ENCODE data around the gene ACSF2. TPM values are rescaled to one million over a fixed set of nuclear protein-coding genes. Genes with fewer than 3 reads are reported as not detected.
A peak's percentile ranks its signal among the peaks of the same experiment; 100 is the strongest.

The ACSF2 gene
- total RNA-seq, 1 donor from 2014 or later: 28.8 TPM

DNA sequence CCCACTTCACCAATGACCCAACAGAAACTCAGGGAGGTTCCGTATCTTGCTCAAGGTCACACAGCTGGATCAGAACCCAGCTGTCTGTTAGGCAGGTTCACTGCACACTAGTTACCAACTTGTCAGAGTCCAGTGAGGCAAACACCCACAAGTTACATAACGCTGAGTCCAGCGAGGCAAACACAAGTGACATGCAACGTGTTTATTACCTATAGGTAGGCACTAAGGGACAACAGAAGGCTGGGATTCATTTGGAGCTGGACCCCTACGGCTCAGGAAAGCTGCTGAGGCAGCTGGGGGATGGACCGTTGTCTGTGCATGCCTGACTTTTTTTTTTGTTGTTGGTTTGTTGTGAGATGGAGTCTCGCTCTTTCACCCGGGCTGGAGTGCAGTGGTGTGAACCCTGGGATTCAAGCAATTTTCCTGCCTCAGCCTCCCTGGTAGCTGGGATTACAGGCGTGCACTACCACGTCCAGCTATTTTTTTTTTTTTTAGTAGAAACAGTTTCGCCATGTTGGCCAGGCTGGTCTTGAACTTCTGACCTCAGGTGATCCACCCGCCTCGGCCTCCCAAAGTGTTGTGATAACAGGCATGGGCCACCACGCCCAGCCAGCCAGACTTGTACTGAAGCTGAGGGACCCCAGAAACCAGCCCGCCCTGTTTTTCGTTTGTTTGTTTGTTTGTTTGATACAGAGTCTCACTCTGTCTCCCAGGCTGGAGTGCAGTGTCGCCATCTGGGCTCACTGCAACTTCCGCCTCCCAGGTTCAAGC, 50.7 kb downstream of the ACSF2 start:
- H3K4me2 ChIP-seq: peak overlapping the region; percentile 60
- H3K9me3 ChIP-seq (ENCODE audit: low read depth): no peaks in the 10 kb centered on the region
- H3K4me1 Mint-ChIP-seq: peaks cover 15% of the 10 kb centered on the region
- no peak overlapping the region for H2AFZ ChIP-seq (replicated peaks)
- H3F3A ChIP-seq (ENCODE audit: low read depth): peaks cover 36% of the 10 kb centered on the region
- TF ChIP-seq, protein P1, sequence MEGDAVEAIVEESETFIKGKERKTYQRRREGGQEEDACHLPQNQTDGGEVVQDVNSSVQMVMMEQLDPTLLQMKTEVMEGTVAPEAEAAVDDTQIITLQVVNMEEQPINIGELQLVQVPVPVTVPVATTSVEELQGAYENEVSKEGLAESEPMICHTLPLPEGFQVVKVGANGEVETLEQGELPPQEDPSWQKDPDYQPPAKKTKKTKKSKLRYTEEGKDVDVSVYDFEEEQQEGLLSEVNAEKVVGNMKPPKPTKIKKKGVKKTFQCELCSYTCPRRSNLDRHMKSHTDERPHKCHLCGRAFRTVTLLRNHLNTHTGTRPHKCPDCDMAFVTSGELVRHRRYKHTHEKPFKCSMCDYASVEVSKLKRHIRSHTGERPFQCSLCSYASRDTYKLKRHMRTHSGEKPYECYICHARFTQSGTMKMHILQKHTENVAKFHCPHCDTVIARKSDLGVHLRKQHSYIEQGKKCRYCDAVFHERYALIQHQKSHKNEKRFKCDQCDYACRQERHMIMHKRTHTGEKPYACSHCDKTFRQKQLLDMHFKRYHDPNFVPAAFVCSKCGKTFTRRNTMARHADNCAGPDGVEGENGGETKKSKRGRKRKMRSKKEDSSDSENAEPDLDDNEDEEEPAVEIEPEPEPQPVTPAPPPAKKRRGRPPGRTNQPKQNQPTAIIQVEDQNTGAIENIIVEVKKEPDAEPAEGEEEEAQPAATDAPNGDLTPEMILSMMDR (IDR thresholded peaks at IDR 0.05): no peak
- TF ChIP-seq EZH2phosphoT487 (IDR thresholded peaks at IDR 0.05): no peak
- no peak for TF ChIP-seq EZH2 (IDR thresholded peaks at IDR 0.05)
- H3K36me3 ChIP-seq: no peaks in the 10 kb centered on the region
- H3K27ac Mint-ChIP-seq: no peak overlapping the region
- no peaks in the 10 kb centered on the region for H3K36me3 Mint-ChIP-seq
- no peak overlapping the region for H3K9ac ChIP-seq
- no peaks in the 10 kb centered on the region for H3K9me3 Mint-ChIP-seq
- H3K4me1 ChIP-seq: peaks cover 3% of the 10 kb centered on the region
- no peaks in the 10 kb centered on the region for H3K79me2 ChIP-seq (ENCODE audit: low read depth)
- no peak overlapping the region for H3K4me3 ChIP-seq
- H4K20me1 ChIP-seq (ENCODE audit: low read depth): peaks cover 5% of the 10 kb centered on the region
- H3K27me3 ChIP-seq: peaks cover 55% of the 10 kb centered on the region
- no peak overlapping the region for H3K27ac ChIP-seq
- DNase-seq (ENCODE audit: low spot score): peak; percentile 16
- H3K27me3 Mint-ChIP-seq (ENCODE audit: insufficient read depth, low read depth): peaks cover 23% of the 10 kb centered on the region
- H3K4me3 Mint-ChIP-seq: peak overlapping the region; percentile 17

DNA sequence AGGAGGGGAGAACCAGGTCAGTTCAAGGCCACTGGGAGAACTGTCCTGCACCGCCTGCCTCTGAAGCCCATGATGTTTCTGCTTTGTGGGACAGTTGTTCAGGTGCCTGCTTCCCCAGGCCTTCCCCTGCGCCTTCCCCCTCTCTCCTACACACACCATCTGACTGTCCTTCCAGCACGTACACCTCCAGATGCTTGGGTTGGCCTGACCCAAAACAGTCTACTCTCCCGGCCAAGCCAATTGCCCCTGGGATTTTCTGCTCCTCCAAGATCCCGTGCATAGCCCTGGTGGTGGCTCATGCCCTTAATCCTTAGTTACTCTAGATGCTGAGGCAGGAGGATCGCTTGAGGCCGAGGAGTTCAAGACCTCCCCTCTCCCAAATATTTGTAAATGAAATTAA, 52.0 kb downstream of the ACSF2 start:
- Histone ChIP-seq H3K4me1 (peaks cover 3% of the 10 kb centered on the region), H2AFZ (replicated peaks) (peak overlapping the region; percentile 94), H3K4me3 (peak overlapping the region; percentile 65), H3F3A (ENCODE audit: low read depth) (peaks cover 36% of the 10 kb centered on the region), H3K9me3 (ENCODE audit: low read depth) (no peaks in the 10 kb centered on the region), H3K4me2 (peak overlapping the region; percentile 91), H3K27ac (no peak overlapping the region), H3K27me3 (peaks cover 52% of the 10 kb centered on the region), H3K79me2 (ENCODE audit: low read depth) (no peaks in the 10 kb centered on the region), H3K36me3 (no peaks in the 10 kb centered on the region), H3K9ac (no peak overlapping the region), H4K20me1 (ENCODE audit: low read depth) (peaks cover 5% of the 10 kb centered on the region)
- Mint-ChIP-seq H3K4me1 (peaks cover 16% of the 10 kb centered on the region), H3K27ac (no peak overlapping the region), H3K4me3 (peak overlapping the region; percentile 85), H3K9me3 (no peaks in the 10 kb centered on the region), H3K36me3 (no peaks in the 10 kb centered on the region), H3K27me3 (ENCODE audit: insufficient read depth, low read depth) (peaks cover 19% of the 10 kb centered on the region)
- DNase-seq (ENCODE audit: low spot score): no peak
- TF ChIP-seq, protein P1 (IDR thresholded peaks at IDR 0.05): no peak
- TF ChIP-seq EZH2 (IDR thresholded peaks at IDR 0.05) (no peak), EZH2phosphoT487 (IDR thresholded peaks at IDR 0.05) (no peak)

- H4K20me1 ChIP-seq (ENCODE audit: low read depth): peaks cover 5% of the 10 kb centered on the region
- no peak within 1 kb of the TSS for H3K27ac ChIP-seq
- H3K36me3 ChIP-seq: no peaks in the 10 kb centered on the region
- peak within 1 kb of the TSS; percentile 91 for H3K4me2 ChIP-seq
- DNase-seq (ENCODE audit: low spot score): peak; percentile 96
- H3K4me3 Mint-ChIP-seq: peak within 1 kb of the TSS; percentile 92
- H3K9me3 ChIP-seq (ENCODE audit: low read depth): no peaks in the 10 kb centered on the region
- H3K4me1 Mint-ChIP-seq: peaks cover 16% of the 10 kb centered on the region
- H3K4me3 ChIP-seq: peak within 1 kb of the TSS; percentile 65
- no peak within 1 kb of the TSS for H3K27ac Mint-ChIP-seq
- no peaks in the 10 kb centered on the region for H3K9me3 Mint-ChIP-seq
- no peaks in the 10 kb centered on the region for H3K36me3 Mint-ChIP-seq
- peaks cover 13% of the 10 kb centered on the region for H3K27me3 Mint-ChIP-seq (ENCODE audit: insufficient read depth, low read depth)
- no peak within 1 kb of the TSS for H3K9ac ChIP-seq
- peaks cover 48% of the 10 kb centered on the region for H3K27me3 ChIP-seq
- TF ChIP-seq, protein P1 (IDR thresholded peaks at IDR 0.05): peak; percentile 80
- TF ChIP-seq EZH2 (IDR thresholded peaks at IDR 0.05) (peak; percentile 26), EZH2phosphoT487 (IDR thresholded peaks at IDR 0.05) (peak; percentile 20)
- H2AFZ ChIP-seq (replicated peaks): peak within 1 kb of the TSS; percentile 94
- H3F3A ChIP-seq (ENCODE audit: low read depth): peaks cover 36% of the 10 kb centered on the region
- no peaks in the 10 kb centered on the region for H3K79me2 ChIP-seq (ENCODE audit: low read depth)
- peaks cover 3% of the 10 kb centered on the region for H3K4me1 ChIP-seq
Measured at GRCh38 chr17:50478391-50479381, 52.7 kb downstream of the ACSF2 start, which contains the start of gene RSAD1. RSAD1 (plus strand) TSS chr17:50478860; CDS start chr17:50478885, 25 bp downstream.

Data from neural progenitor cell (in vitro differentiated cells).